Measurements from ENCODE around the gene VCP.

- TF ChIP-seq, protein P1, sequence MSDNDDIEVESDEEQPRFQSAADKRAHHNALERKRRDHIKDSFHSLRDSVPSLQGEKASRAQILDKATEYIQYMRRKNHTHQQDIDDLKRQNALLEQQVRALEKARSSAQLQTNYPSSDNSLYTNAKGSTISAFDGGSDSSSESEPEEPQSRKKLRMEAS (IDR thresholded peaks at IDR 0.05): no peak
- no peak for TF ChIP-seq ZNF302 (CRISPR knock-in tag; IDR thresholded peaks at IDR 0.05)
Observed at GRCh38 chr9:35105571-35106342, 33.3 kb upstream of the VCP start.

All from A549 (cell line).